ENCODE data around the gene VASN.

DNA sequence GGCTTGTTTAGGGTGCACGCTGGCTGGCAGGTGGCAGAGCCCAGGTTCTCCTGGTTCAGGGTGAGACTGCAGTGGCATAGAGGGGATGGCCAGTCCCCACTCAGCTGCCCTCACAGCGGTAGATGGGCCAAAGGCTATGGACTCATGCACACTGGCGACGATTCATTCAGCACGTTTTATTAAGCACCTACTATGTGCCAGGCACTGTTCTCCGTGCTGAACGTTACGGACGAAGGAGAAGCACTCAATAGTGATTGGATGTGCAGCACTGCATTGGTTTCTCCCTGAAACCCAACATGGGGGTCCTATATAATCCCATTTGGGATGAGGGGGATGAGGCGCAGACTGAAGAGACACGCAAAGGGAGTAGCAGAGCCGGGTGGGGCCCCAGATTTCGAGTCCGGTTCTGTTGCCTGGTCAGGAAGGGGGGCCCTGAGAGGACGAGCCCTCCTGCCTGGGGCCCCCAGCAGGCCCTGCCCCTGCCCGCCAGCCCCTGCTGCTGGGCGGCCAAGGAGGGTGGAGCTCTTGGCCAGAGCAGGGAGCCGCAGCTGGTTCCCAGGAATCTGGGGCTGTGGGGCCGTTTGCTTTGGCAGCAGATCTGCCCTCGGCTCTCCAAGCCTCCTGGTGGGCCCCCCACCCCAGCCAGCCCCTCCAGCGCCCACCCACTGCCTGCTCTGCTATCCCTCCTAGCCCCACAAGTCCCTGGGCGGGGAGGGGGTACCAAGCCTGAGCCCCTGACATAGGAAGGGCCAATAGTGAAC lies 47.0 kb upstream of the VASN start:
- TF ChIP-seq, protein P1, sequence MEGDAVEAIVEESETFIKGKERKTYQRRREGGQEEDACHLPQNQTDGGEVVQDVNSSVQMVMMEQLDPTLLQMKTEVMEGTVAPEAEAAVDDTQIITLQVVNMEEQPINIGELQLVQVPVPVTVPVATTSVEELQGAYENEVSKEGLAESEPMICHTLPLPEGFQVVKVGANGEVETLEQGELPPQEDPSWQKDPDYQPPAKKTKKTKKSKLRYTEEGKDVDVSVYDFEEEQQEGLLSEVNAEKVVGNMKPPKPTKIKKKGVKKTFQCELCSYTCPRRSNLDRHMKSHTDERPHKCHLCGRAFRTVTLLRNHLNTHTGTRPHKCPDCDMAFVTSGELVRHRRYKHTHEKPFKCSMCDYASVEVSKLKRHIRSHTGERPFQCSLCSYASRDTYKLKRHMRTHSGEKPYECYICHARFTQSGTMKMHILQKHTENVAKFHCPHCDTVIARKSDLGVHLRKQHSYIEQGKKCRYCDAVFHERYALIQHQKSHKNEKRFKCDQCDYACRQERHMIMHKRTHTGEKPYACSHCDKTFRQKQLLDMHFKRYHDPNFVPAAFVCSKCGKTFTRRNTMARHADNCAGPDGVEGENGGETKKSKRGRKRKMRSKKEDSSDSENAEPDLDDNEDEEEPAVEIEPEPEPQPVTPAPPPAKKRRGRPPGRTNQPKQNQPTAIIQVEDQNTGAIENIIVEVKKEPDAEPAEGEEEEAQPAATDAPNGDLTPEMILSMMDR (conservative IDR thresholded peaks at IDR 0.05; ENCODE audit: low read length): no peak
- no peak for TF ChIP-seq EZH2phosphoT487 (IDR thresholded peaks at IDR 0.05; ENCODE audit: borderline replicate concordance, low read depth, low read length)
